A673 (cell line): ENCODE results near the gene TMEM266.

Experiments
- CTCF ChIP-seq: fragments of 300-800, 200-600 bp; sonication (generic); conservative IDR thresholded peaks from 2 replicates; pipeline ENCODE4 v1.5.1; 2017; ENCODE audit warnings: low read depth, mild to moderate bottlenecking, antibody characterized with exemption, low read length, moderate library complexity, mixed read lengths
- EZH2 ChIP-seq: fragments of 200-600 bp; sonication (generic); IDR thresholded peaks from 2 replicates; pipeline ENCODE4 v1.6.1; 2017; ENCODE audit warnings: borderline replicate concordance, low read depth, mild to moderate bottlenecking, mixed read lengths, antibody characterized with exemption, low read length; ENCODE audit not compliant: poor library complexity, severe bottlenecking

DNA sequence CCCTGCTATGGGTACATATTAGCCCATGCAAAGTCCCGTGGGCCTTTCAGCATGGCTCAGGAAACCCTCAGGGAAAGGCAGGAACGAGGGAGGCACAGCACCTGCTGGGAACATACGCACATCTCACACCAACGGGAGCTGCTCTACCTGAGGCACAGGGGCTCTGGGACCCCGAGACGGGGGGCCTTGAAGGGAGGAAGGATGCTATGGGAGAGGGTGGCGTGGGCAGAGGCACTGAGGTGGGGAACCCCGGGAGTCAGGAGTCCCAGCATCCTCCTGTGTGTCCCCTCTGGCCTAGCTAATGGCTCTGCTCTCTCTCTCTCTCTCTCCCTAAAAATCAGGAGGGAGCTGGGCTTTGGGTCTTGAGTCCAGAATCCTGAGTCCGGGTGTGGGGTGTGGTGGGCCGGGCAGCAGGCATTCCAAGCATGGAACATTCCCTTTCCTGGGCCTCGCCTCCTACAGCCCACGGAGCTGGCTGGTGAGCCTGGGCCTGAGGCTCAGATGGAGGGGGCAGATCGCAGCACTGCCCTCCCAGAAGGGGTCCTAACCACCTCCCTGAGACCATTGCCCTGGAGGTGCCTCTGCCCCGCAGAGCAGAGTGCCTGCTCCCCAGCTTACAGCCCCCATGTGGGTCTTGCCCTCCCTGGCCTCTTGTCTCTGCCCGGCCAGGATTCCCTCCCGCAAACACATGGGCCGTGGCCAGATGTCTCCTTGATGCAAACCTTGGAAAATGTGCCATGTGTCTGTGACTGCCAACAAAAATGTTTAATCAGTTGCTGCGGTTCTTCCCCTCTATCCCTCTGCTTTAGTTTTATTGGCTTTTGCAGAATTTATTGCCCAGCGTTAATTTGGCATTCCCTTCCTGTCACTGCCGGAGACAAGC, 101.6 kb downstream of the TMEM266 start:
- TF ChIP-seq CTCF (no peak), EZH2 (no peak)
